DMS 273 treated with DMSO at 0.1 percent for 48 hours (cell line): ENCODE data around the gene CD300LB.
"Not testable (repeated sequence)": the region's sequence is repeated elsewhere in the genome, so short reads cannot be mapped to it uniquely, and the experiment has no call there.

Experiments used
- DNase-seq: peaks from one replicate; lab custom pipeline; 2025; lab: John Stamatoyannopoulos, UW

The CD300LB gene

GRCh38 chr17:74525781-74526288 lies 5.4 kb downstream of the CD300LB start:
- DNase-seq: no peak

GRCh38 chr17:74525465-74525725 lies 5.9 kb downstream of the CD300LB start:
- no peak for DNase-seq

- DNase-seq: no peak
Measured at GRCh38 chr17:74524653-74525464, 6.4 kb downstream of the CD300LB start.

- DNase-seq: no peak
Measured at GRCh38 chr17:74523308-74523707, 8.0 kb downstream of the CD300LB start.

GRCh38 chr17:74522381-74523105 lies 8.7 kb downstream of the CD300LB start:
- no peak for DNase-seq

GRCh38 chr17:74521701-74522201 lies 9.5 kb downstream of the CD300LB start:
- no peak for DNase-seq

- DNase-seq: no peak
Measured at GRCh38 chr17:74520790-74521480, 10.3 kb downstream of the CD300LB start.

GRCh38 chr17:74520016-74520434 lies 11.2 kb downstream of the CD300LB start:
- no peak for DNase-seq

- DNase-seq: not testable (repeated sequence)
Measured at GRCh38 chr17:74518413-74518981, 12.8 kb downstream of the CD300LB start.

GRCh38 chr17:74516561-74517328 lies 14.5 kb downstream of the CD300LB start:
- no peak for DNase-seq

- no peak for DNase-seq
Measured at GRCh38 chr17:74515941-74516340, 15.3 kb downstream of the CD300LB start.

- DNase-seq: no peak
Measured at GRCh38 chr17:74514632-74515334, 16.5 kb downstream of the CD300LB start.

- DNase-seq: no peak
Measured at GRCh38 chr17:74513987-74514631, 17.2 kb downstream of the CD300LB start.

- no peak for DNase-seq
Measured at GRCh38 chr17:74512624-74513091, 18.6 kb downstream of the CD300LB start.

- DNase-seq: no peak
Measured at GRCh38 chr17:74512036-74512435, 19.2 kb downstream of the CD300LB start.

GRCh38 chr17:74508156-74508555 lies 23.1 kb downstream of the CD300LB start:
- no peak for DNase-seq

- DNase-seq: not testable (repeated sequence)
Measured at GRCh38 chr17:74503949-74504348, 27.3 kb downstream of the CD300LB start.

GRCh38 chr17:74502861-74503260 lies 28.4 kb downstream of the CD300LB start:
- DNase-seq: no peak

- DNase-seq: no peak
Measured at GRCh38 chr17:74499992-74500391, 31.3 kb downstream of the CD300LB start.

- no peak for DNase-seq
Measured at GRCh38 chr17:74497471-74497870, 33.8 kb downstream of the CD300LB start.
